GM18867 (cell line): ENCODE results near the gene MARS1.

Source experiments
- ATAC-seq: cut with Tn5 transposase; IDR thresholded peaks from one replicate; pipeline ENCODE4 v1.9.1; 2021; ENCODE audit warnings: mild to moderate bottlenecking, moderate library complexity; ENCODE audit not compliant: unreplicated experiment

The MARS1 gene

DNA sequence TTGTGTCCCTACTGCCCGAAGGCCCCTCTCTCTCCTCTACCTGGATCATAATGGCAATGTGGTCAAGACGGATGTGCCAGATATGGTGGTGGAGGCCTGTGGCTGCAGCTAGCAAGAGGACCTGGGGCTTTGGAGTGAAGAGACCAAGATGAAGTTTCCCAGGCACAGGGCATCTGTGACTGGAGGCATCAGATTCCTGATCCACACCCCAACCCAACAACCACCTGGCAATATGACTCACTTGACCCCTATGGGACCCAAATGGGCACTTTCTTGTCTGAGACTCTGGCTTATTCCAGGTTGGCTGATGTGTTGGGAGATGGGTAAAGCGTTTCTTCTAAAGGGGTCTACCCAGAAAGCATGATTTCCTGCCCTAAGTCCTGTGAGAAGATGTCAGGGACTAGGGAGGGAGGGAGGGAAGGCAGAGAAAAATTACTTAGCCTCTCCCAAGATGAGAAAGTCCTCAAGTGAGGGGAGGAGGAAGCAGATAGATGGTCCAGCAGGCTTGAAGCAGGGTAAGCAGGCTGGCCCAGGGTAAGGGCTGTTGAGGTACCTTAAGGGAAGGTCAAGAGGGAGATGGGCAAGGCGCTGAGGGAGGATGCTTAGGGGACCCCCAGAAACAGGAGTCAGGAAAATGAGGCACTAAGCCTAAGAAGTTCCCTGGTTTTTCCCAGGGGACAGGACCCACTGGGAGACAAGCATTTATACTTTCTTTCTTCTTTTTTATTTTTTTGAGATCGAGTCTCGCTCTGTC is 31.0 kb upstream of the MARS1 start:
- no peak for ATAC-seq

- no peak for ATAC-seq
Measured at GRCh38 chr12:57458665-57459054, 29.2 kb upstream of the MARS1 start.

DNA sequence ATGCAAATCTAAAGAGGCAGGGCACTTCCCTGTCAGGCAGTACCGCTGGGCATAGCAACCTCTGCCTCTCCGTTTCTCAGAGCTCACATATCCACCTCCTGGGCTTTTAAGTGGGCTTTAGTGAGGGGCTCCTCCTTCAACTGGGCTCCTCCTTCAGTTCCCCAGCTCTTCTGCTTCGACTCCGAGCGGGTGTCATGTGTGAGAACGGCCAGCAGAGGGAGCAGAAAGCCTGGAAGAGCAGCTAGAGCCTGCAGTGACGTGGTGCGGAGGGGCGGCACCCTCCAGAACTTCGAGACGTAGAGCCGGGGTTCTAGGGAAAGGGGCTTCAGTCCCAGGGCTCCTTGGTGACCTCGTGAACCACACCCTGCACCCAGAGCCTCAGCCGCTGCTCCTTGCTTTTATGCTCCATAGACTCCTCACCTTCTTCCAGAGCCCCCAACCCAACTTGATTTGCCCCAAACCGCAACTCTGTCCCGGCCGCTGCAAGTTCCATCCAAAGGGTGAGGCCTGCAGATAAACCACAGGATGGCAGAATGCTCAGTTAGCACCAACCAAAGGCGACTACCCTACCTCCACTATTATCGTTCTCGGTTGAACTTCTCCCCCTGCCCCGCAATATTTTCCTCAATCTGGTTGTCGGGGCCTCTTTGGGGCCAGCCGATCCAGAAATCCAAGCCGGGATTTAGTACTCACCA is 28.7 kb upstream of the MARS1 start:
- ATAC-seq = peak; percentile 51

GRCh38 chr12:57459750-57460467 is 28.0 kb upstream of the MARS1 start, which contains the start of gene GLI1:
Gene GLI1 (plus strand): TSS chr12:57459785. CDS start chr12:57463692, 3,907 bp downstream.
- ATAC-seq = no peak

DNA sequence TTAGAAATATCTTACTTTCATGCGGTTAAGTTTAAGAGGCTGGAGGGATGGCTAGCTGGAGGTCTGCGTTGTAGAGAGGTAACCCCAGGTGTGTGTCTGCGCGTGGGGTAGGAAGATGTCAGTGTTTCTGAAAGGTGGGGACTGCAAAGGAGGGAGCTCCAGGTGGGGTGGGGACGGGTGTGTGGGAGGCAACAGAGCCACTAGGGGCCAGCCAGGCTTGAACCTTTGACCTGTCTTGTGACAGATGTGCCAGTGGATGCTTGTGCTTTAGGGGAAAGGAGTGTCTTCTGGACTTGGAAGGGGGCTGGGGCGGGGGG is 27.4 kb upstream of the MARS1 start:
- ATAC-seq = no peak

DNA sequence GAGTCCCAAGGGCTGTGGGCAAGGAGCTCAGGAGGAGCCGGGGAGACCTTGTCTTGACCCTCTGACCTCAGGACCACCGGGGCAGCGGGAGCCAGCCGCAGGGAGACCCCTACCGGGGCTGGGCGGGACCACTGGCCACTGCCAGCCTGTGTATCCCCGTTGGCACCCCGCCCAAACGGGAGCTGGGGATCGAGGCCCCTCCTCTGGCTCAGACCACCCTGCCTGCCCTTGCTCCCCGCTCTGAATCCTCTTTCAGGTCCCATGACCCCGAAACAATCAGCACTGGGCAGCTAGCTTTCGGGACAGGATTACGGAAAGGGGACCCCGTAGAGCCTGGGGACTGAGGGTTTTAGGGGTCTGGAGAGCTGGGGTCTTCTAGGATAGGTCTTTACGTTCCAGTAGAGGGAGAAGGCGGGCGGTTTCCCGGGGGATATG is 27.0 kb upstream of the MARS1 start:
- ATAC-seq = no peak

DNA sequence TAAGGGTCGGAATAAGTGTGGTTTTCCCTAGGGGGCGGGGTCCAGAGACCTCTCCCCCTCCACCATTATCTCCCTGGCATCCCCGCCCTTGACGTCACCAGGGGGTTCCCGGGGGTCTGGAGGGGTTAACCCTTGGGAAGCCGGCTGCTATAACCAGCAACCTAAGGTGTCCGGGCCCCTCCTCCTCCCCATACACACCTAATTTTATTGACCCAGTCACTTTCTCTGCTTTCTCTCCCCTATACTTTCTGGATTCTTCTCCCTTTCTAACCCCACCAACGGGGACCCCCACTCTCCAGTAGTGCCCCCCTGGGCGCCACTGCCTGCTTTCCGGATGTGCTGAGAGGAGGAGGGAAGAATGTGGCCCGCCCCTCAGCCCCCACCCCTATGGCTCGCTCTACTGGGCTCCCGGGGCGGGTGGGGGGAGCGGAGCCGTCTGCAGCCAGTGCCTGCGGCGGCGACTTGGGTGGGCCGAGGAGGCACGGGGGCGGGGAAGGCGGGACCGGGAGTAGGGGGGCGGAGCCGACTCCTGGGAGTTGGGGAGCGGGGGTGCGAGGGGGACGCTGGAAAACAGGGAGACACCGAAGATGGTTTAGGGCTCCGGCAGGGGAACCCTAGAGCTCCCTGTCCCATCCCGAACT is 26.5 kb upstream of the MARS1 start:
- ATAC-seq = no peak

- ATAC-seq = no peak
Measured at GRCh38 chr12:57461917-57462250, 26.0 kb upstream of the MARS1 start.

DNA sequence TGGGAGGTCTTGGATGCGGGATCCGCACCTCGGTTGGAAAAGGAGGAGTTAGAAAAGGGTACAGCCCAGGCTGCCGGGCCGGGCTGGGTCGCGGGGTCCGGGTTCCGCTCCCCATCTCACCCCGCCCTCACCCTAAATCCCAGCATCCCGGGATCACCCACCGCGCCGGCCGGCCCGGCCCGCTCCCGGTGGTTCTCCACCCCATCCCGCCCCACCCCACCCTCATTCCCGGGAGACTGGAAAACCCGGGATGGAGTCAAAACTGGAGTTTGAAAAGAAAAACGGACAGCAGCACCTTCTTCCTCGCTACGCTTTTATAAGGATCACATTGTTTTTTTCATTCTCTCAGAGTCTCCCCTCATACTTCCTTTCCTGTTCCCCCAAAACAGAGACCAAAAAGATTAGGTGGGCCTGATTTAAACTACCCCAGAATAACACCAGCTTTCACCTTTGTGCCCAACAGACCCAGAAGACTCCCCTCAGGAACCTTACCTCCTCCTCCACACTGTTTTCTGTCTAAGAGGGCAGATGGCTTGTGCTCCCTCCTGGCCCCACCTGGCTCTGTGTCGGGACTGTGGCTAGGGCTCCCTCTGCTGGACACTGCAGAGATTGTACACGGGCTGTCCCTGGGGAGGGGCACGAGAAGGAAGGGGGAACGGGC is 25.5 kb upstream of the MARS1 start:
- ATAC-seq = peak; percentile 61

DNA sequence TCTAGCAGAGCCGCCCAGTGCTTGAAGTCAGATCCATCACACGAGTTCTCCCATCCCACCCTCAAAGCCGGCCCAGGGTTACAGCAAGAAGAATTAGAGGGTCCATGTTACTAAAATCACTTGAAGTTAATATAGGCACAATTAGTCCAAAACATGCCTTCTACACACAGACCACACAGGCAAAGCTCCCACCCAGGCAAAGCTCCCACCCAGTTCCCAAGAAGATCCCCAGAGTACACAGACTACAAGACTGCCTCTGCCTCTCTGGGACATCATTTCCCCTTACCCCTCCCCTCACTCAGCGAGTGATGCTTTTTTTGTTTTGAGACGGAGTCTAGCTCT is 25.0 kb upstream of the MARS1 start:
- ATAC-seq = no peak

- no peak for ATAC-seq
Measured at GRCh38 chr12:57464569-57464968, 23.3 kb upstream of the MARS1 start.

- ATAC-seq = no peak
Measured at GRCh38 chr12:57465030-57465746, 22.7 kb upstream of the MARS1 start.

GRCh38 chr12:57465747-57466505 is 21.9 kb upstream of the MARS1 start:
- no peak for ATAC-seq

- no peak for ATAC-seq
Measured at GRCh38 chr12:57467212-57467874, 20.5 kb upstream of the MARS1 start.

GRCh38 chr12:57467915-57468314 is 20.0 kb upstream of the MARS1 start:
- no peak for ATAC-seq

DNA sequence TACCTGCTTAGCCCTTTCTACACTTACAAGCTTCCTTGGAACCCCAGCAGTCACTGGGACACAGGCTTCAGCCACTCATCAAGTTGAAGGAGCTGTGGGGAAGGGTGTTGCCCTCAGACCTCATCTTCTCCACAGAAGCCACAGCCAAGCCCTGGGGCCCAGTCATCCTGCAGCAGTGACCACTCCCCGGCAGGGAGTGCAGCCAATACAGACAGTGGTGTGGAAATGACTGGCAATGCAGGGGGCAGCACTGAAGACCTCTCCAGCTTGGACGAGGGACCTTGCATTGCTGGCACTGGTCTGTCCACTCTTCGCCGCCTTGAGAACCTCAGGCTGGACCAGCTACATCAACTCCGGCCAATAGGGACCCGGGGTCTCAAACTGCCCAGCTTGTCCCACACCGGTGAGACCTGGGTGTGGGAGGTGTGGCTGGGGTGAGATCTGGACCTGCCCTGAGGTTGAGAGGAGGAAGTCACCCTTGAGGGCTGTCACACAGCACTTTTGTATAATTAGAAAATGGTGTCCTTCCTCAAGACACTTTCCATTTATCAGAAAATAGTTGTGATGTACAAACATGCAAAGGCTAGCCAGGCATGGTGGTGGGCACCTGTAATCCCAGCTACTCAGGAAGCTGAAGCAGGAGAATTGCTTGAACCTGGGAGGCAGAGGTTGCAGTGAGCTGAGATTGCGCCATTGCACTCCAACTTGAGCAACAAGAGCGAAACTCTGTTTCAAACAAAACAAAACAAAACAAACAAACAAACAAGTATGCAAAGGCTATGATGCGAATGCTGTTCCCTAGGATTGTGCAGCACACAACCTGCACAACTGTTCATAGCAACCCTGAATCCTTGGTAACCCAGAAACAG is 18.3 kb upstream of the MARS1 start:
- no peak for ATAC-seq

DNA sequence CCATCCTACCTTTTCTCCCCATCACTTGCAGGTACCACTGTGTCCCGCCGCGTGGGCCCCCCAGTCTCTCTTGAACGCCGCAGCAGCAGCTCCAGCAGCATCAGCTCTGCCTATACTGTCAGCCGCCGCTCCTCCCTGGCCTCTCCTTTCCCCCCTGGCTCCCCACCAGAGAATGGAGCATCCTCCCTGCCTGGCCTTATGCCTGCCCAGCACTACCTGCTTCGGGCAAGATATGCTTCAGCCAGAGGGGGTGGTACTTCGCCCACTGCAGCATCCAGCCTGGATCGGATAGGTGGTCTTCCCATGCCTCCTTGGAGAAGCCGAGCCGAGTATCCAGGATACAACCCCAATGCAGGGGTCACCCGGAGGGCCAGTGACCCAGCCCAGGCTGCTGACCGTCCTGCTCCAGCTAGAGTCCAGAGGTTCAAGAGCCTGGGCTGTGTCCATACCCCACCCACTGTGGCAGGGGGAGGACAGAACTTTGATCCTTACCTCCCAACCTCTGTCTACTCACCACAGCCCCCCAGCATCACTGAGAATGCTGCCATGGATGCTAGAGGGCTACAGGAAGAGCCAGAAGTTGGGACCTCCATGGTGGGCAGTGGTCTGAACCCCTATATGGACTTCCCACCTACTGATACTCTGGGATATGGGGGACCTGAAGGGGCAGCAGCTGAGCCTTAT is 17.4 kb upstream of the MARS1 start:
- no peak for ATAC-seq
